Measurements from ENCODE around the gene FOXA2. TPM values are rescaled to one million over a fixed set of nuclear protein-coding genes. Genes with fewer than 3 reads are reported as not detected.

Gene FOXA2
- total and polyA plus RNA-seq, 9 of the 15 experiments (the other 6 are each of a cell fraction or from before 2014, with no cell fraction given), result 0.10 to 1.0 (median 0.25) TPM

DNA sequence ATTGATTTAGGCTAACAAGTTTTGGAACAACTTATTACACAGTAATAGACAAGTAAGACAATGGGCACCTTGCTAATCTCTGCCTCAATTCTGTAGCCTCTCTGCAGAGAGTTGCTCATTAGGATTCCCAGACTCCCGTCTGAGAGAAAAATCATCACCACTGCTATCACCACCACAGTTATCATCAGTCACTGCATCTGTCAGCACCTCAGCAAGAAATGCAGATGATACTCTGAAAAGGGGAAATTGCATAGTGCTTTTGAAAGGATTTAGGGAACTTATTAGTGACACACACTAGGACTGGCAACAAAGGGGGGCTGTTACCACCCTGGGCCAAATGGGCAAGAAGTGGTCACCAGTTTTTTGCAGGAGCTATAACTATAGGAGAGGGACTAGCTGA lies 39.9 kb downstream of the FOXA2 start (continued):
- TF ChIP-seq, protein P1, sequence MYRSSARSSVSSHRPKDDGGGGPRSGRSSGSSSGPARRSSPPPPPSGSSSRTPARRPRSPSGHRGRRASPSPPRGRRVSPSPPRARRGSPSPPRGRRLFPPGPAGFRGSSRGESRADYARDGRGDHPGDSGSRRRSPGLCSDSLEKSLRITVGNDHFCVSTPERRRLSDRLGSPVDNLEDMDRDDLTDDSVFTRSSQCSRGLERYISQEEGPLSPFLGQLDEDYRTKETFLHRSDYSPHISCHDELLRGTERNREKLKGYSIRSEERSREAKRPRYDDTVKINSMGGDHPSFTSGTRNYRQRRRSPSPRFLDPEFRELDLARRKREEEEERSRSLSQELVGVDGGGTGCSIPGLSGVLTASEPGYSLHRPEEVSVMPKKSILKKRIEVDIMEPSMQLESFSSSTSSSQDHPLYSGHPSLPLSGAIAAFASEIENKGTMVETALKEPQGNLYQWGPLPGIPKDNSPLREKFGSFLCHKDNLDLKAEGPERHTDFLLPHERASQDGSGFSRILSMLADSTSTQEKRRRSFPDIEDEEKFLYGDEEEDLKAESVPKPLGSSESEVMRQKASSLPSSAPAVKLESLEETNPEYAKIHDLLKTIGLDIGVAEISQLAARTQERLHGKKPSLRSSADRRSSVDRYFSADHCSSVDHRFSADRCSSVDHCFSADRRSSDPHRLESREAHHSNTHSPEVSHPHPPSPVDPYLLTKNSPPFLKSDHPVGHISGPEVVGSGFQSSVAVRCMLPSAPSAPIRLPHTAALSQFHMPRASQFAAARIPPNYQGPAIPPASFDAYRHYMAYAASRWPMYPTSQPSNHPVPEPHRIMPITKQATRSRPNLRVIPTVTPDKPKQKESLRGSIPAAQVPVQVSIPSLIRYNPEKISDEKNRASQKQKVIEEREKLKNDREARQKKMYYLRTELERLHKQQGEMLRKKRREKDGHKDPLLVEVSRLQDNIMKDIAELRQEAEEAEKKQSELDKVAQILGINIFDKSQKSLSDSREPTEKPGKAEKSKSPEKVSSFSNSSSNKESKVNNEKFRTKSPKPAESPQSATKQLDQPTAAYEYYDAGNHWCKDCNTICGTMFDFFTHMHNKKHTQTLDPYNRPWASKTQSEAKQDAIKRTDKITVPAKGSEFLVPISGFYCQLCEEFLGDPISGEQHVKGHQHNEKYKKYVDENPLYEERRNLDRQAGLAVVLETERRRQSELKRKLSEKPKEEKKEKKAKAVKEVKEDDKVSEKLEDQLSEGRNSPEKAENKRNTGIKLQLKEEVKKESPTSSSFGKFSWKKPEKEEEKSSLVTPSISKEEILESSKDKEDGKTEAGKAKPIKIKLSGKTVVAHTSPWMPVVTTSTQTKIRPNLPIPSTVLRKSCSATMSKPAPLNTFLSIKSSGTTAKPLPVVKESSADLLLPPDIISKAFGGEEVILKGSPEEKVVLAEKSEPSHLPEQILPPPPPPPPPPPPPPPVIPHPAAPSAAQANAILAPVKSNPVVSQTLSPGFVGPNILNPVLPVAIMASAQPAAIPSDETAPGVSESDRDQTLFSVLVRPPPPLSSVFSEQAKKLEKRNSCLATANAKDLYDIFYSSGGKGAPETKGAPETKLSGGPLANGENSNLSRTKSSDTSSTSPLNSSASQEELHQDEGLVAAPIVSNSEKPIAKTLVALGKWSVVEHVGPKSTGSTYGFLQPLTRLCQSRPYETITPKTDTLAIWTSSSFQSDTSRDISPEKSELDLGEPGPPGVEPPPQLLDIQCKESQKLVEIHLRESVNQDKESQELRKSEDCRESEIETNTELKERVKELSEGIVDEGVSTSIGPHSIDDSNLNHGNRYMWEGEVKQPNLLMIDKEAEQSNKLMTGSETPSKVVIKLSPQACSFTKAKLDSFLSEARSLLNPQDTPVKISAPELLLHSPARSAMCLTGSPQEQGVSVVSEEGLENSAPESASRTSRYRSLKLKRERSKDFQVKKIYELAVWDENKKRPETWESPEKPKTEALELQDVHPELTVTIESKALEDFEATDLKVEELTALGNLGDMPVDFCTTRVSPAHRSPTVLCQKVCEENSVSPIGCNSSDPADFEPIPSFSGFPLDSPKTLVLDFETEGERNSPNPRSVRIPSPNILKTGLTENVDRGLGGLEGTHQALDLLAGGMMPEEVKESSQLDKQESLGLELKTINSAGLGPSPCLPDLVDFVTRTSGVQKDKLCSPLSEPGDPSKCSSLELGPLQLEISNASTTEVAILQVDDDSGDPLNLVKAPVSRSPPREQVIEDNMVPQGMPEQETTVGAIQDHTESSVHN (IDR thresholded peaks at IDR 0.05; ENCODE audit: borderline replicate concordance in 1 of 2, low read depth in 1 of 2), result no peak
- TF ChIP-seq ELF4 (CRISPR knock-in tag; IDR thresholded peaks at IDR 0.05) (no peak), SRSF3 (IDR thresholded peaks at IDR 0.05; ENCODE audit: insufficient read depth, low read length) (no peak), HDAC3 (IDR thresholded peaks at IDR 0.05; ENCODE audit: borderline replicate concordance, partially characterized antibody) (no peak), CTBP1 (IDR thresholded peaks at IDR 0.05; ENCODE audit: borderline replicate concordance) (peak; percentile 40; the same call in 1 of the 2 replicates), RCOR1 (IDR thresholded peaks at IDR 0.05; ENCODE audit: borderline replicate concordance in 1 of 2, low read depth in 2 of 2, low read length in 2 of 2) (0 out of 4 replicates have a peak, but pooled peaks of 1 of the 2 experiments have one; percentile 43), GABPB1 (CRISPR knock-in tag; IDR thresholded peaks at IDR 0.05) (no peak), U2AF2 (optimal IDR thresholded peaks at IDR 0.05; ENCODE audit: low read depth, low read length) (no peak), SMARCE1 (IDR thresholded peaks at IDR 0.05) (peak; percentile 37; the same call in 1 of the 2 replicates), MYNN (IDR thresholded peaks at IDR 0.05) (no peak), MYNN (CRISPR knock-in tag; IDR thresholded peaks at IDR 0.05) (no peak), ZNF408 (CRISPR knock-in tag; IDR thresholded peaks at IDR 0.05; ENCODE audit: low read depth) (no peak), GTF2A2 (tag; IDR thresholded peaks at IDR 0.05) (no peak), EWSR1 (IDR thresholded peaks at IDR 0.05; ENCODE audit: borderline replicate concordance, low read depth, partially characterized antibody) (no peak), BRD4 (IDR thresholded peaks at IDR 0.05) (no peak), ZNF354B (CRISPR knock-in tag; IDR thresholded peaks at IDR 0.05) (no peak)
- TF ChIP-seq, protein P2, sequence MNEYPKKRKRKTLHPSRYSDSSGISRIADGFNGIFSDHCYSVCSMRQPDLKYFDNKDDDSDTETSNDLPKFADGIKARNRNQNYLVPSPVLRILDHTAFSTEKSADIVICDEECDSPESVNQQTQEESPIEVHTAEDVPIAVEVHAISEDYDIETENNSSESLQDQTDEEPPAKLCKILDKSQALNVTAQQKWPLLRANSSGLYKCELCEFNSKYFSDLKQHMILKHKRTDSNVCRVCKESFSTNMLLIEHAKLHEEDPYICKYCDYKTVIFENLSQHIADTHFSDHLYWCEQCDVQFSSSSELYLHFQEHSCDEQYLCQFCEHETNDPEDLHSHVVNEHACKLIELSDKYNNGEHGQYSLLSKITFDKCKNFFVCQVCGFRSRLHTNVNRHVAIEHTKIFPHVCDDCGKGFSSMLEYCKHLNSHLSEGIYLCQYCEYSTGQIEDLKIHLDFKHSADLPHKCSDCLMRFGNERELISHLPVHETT (CRISPR knock-in tag; conservative IDR thresholded peaks at IDR 0.05 in 1 of 2, IDR thresholded peaks at IDR 0.05 in 1 of 2), result no peak
- TF ChIP-seq, protein P3, sequence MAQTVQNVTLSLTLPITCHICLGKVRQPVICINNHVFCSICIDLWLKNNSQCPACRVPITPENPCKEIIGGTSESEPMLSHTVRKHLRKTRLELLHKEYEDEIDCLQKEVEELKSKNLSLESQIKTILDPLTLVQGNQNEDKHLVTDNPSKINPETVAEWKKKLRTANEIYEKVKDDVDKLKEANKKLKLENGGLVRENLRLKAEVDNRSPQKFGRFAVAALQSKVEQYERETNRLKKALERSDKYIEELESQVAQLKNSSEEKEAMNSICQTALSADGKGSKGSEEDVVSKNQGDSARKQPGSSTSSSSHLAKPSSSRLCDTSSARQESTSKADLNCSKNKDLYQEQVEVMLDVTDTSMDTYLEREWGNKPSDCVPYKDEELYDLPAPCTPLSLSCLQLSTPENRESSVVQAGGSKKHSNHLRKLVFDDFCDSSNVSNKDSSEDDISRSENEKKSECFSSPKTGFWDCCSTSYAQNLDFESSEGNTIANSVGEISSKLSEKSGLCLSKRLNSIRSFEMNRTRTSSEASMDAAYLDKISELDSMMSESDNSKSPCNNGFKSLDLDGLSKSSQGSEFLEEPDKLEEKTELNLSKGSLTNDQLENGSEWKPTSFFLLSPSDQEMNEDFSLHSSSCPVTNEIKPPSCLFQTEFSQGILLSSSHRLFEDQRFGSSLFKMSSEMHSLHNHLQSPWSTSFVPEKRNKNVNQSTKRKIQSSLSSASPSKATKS (CRISPR knock-in tag; IDR thresholded peaks at IDR 0.05), result no peak

All from K562 (cell line).